NCI-H1436 (cell line): ENCODE data around the gene SLC25A5.

ENCODE experiments used
- DNase-seq: peaks from one replicate; lab custom pipeline; 2025; lab: John Stamatoyannopoulos, UW

The SLC25A5 gene

DNA sequence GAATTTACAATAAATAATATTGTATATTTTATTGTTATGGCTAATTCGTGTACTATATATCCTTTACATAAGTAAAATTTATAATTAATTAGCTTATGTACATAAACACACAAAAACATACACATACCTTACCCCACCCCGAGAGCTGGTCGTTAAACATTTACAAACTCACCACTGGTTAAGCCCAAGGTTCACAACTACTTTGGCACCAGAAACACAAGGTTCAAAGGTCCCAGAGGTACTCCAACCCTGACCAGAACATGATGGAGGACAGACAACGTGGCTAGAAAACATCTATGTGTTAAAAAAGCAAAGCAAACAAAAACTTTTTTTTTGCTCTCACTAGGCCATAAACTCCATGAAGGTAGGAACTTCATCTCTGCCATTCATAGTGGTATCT lies 37.7 kb downstream of the SLC25A5 start:
- DNase-seq: no peak

DNA sequence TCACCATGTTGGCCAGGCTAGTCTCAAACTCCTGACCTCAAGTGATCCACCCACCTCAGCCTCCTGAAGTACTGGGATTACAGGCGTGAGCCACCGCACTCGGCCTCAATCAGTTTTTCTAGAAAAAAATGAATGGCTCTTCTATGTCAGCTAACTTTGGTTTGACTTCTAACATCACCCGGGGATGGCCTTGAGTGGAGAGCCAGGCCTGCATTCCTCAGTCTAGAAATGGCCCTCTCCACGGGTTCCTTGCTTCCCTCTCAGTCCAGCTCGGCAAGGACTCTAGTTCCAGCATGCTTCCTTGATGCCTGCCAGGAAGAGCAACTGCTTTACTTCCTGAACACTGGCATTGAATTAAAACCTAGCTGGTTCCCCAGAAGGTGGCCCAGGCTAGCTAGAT lies 39.0 kb downstream of the SLC25A5 start:
- DNase-seq: no peak

GRCh38 chrX:119512146-119512800 lies 44.0 kb downstream of the SLC25A5 start:
- DNase-seq: peak; percentile 76

GRCh38 chrX:119516157-119516702 lies 48.0 kb downstream of the SLC25A5 start:
- peak; percentile 74 for DNase-seq

- DNase-seq: no peak
These were observed 50.1 kb downstream of the SLC25A5 start for GRCh38 chrX:119518371-119518770.
